Neural cell (in vitro differentiated cells): Measurements from ENCODE around the gene AMBN. TPM values are rescaled to one million over a fixed set of nuclear protein-coding genes. Genes with fewer than 3 reads are reported as not detected.

ENCODE experiments used
- H2AFZ ChIP-seq: fragments of 200-600, 300-800 bp; sonication (generic), shearing (Covaris generic); 2 replicates; pipeline ENCODE4 v1.6.0; 2014; ENCODE audit warnings: low read depth, mild to moderate bottlenecking, antibody characterized with exemption, low read length, moderate library complexity
- H3F3A ChIP-seq: fragments of 200-600 bp; shearing (Covaris generic); 2 replicates; pipeline ENCODE4 v1.6.1; 2016; ENCODE audit warnings: mild to moderate bottlenecking, moderate library complexity, mixed read lengths, antibody characterized with exemption, low read length; ENCODE audit not compliant: insufficient read depth, poor library complexity, severe bottlenecking
- H3K27ac ChIP-seq: fragments of 200-600, 300-800 bp; sonication (generic), shearing (Covaris generic); 2 replicates; pipeline ENCODE4 v1.5.1; 2014; ENCODE audit warnings: mild to moderate bottlenecking, low read length, moderate library complexity
- H3K27me3 ChIP-seq: fragments of 300-800, 200-600 bp; sonication (generic), shearing (Covaris generic); 2 replicates; pipeline ENCODE4 v1.6.0; 2014; ENCODE audit warnings: mild to moderate bottlenecking, low read depth, low read length, moderate library complexity; ENCODE audit not compliant: insufficient read depth
- H3K36me3 ChIP-seq: fragments of 300-800, 200-600 bp; sonication (generic), shearing (Covaris generic); 2 replicates; pipeline ENCODE4 v1.5.1; 2014; ENCODE audit warnings: mild to moderate bottlenecking, antibody characterized with exemption, low read length, moderate library complexity; ENCODE audit not compliant: insufficient read depth
- H3K4me2 ChIP-seq: fragments of 300-800, 200-600 bp; sonication (generic), shearing (Covaris generic); 2 replicates; pipeline ENCODE4 v1.6.0; 2014; ENCODE audit warnings: mild to moderate bottlenecking, low read length
- H3K4me3 ChIP-seq: fragments of 300-800, 200-600 bp; sonication (generic), shearing (Covaris generic); 2 replicates; pipeline ENCODE4 v1.5.1; 2014; ENCODE audit warnings: mild to moderate bottlenecking, low read length, moderate library complexity
- H3K79me2 ChIP-seq: fragments of 200-600 bp; shearing (Covaris generic); replicated peaks from 2 replicates; pipeline ENCODE4 v1.6.0; 2014; ENCODE audit warnings: mild to moderate bottlenecking, low read length, moderate library complexity; ENCODE audit not compliant: insufficient read depth
- H3K9ac ChIP-seq: fragments of 300-800, 200-600 bp; sonication (generic), shearing (Covaris generic); 2 replicates; pipeline ENCODE4 v1.6.1; 2016; ENCODE audit warnings: mild to moderate bottlenecking, low read length, mixed read lengths
- H3K9me2 ChIP-seq: fragments of 200-600 bp; shearing (Covaris generic); 2 replicates; pipeline ENCODE4 v1.6.1; 2016; ENCODE audit warnings: mild to moderate bottlenecking, low read length, mixed read lengths; ENCODE audit not compliant: insufficient read depth
- H3K9me3 ChIP-seq: fragments of 200-600, 300-800 bp; sonication (generic), shearing (Covaris generic); 2 replicates; pipeline ENCODE4 v1.6.1; 2016; ENCODE audit warnings: mild to moderate bottlenecking, mixed run types, low read length, moderate library complexity, mixed read lengths
- H4K20me1 ChIP-seq: fragments of 200-600 bp; shearing (Covaris generic); 2 replicates; pipeline ENCODE4 v1.6.1; 2016; ENCODE audit warnings: mild to moderate bottlenecking, mixed run types; ENCODE audit not compliant: insufficient read depth
- CTCF ChIP-seq: fragments of 450-650 bp; IDR thresholded peaks from 2 replicates; pipeline ENCODE4 v1.5.1; 2014; ENCODE audit warnings: antibody characterized with exemption, mild to moderate bottlenecking, moderate library complexity; ENCODE audit not compliant: poor library complexity, severe bottlenecking
- EP300 ChIP-seq: fragments of 450-650 bp; conservative IDR thresholded peaks from 2 replicates; pipeline ENCODE4 v1.6.1; 2014; ENCODE audit warnings: antibody characterized with exemption, mild to moderate bottlenecking, moderate library complexity; ENCODE audit not compliant: poor library complexity, severe bottlenecking
- EZH2 ChIP-seq: fragments of 200-600, 300-800 bp; shearing (Covaris generic), sonication (generic); IDR thresholded peaks from 2 replicates; pipeline ENCODE4 v1.6.1; 2014; ENCODE audit warnings: antibody characterized with exemption, low read length, borderline replicate concordance, mild to moderate bottlenecking; ENCODE audit not compliant: insufficient read depth, poor library complexity, severe bottlenecking
- MXI1 ChIP-seq: fragments of 450-650 bp; conservative IDR thresholded peaks from 2 replicates; pipeline ENCODE4 v1.6.1; 2014; ENCODE audit warnings: antibody characterized with exemption, mild to moderate bottlenecking; ENCODE audit not compliant: poor library complexity, severe bottlenecking
- POLR2AphosphoS5 ChIP-seq: IDR thresholded peaks from 2 replicates; pipeline ENCODE4 v1.6.1; 2012
- RAD21 ChIP-seq: fragments of 450-650 bp; conservative IDR thresholded peaks from 2 replicates; pipeline ENCODE4 v1.6.1; 2014; ENCODE audit warnings: antibody characterized with exemption, mild to moderate bottlenecking, moderate library complexity
- REST ChIP-seq: IDR thresholded peaks from 2 replicates; pipeline ENCODE4 v1.6.1; 2012; ENCODE audit warnings: borderline replicate concordance
- SMC3 ChIP-seq: fragments of 450-650 bp; conservative IDR thresholded peaks from 2 replicates; pipeline ENCODE4 v1.6.1; 2014; ENCODE audit warnings: antibody characterized with exemption, mild to moderate bottlenecking, moderate library complexity; ENCODE audit not compliant: poor library complexity
- TAF1 ChIP-seq: IDR thresholded peaks from 2 replicates; pipeline ENCODE4 v1.6.1; 2012; ENCODE audit warnings: low read depth
- polyA plus RNA-seq: library from polyadenylated mRNA; depleted of rRNA; stranded (reverse); fragments of >200 nt; gene quantifications from 2 replicates; pipeline ENCODE4 v1.2.3, GENCODE V29; 2014

The AMBN gene
- polyA plus RNA-seq, 1 donor from 2014 or later: 1.2 TPM

GRCh38 chr4:70632028-70632427, 40.0 kb downstream of the AMBN start:
- Histone ChIP-seq H3F3A (no peaks in the 10 kb centered on the region), H3K27me3 (no peaks in the 10 kb centered on the region), H3K9me3 (no peaks in the 10 kb centered on the region), H3K4me2 (no peak overlapping the region), H3K27ac (no peak overlapping the region), H3K4me3 (no peak overlapping the region), H2AFZ (no peak overlapping the region), H4K20me1 (no peaks in the 10 kb centered on the region), H3K9me2 (no peaks in the 10 kb centered on the region), H3K79me2 (no peaks in the 10 kb centered on the region), H3K9ac (no peak overlapping the region), H3K36me3 (no peaks in the 10 kb centered on the region)
- TF ChIP-seq EP300 (no peak), TAF1 (no peak), RAD21 (no peak), SMC3 (no peak), EZH2 (no peak)

- Histone ChIP-seq H3K9ac (no peak overlapping the region), H3K9me2 (no peaks in the 10 kb centered on the region), H3K9me3 (no peaks in the 10 kb centered on the region), H3K79me2 (no peaks in the 10 kb centered on the region), H3F3A (no peaks in the 10 kb centered on the region), H3K36me3 (no peaks in the 10 kb centered on the region), H3K27ac (no peak overlapping the region), H3K27me3 (no peaks in the 10 kb centered on the region), H4K20me1 (no peaks in the 10 kb centered on the region), H3K4me3 (no peak overlapping the region), H2AFZ (no peak overlapping the region), H3K4me2 (no peak overlapping the region)
- TF ChIP-seq EP300 (no peak), EZH2 (no peak), SMC3 (no peak), MXI1 (no peak), POLR2AphosphoS5 (no peak), CTCF (no peak), REST (no peak), TAF1 (no peak), RAD21 (no peak)
Measured at GRCh38 chr4:70634482-70634881, 42.4 kb downstream of the AMBN start.
